Measurements from ENCODE around the gene USP36.

USP36 gene

DNA sequence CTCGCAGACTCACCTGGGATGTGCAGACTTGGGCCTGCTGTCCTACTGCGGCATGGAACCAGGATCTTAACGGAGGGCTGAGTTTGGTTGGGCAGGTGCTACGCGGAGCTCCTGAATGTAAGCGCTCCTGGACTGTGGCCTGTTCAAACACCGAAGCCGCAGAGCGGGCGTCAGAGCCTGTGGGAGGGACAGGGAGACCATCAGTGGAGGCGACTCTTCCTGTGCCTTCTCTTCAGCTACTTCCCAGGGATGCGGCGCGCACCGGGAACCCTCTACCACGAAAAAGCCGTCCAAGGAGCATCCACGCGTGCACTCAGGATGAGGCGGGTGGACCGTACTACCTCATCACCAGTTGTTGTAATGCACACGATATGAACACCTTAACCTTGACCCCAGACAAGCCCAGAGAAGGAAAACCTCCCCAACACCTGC is 2.0 kb downstream of the USP36 start:
- H3K9ac ChIP-seq (ENCODE audit: low read length) = peak overlapping the region; percentile 82; the same call in 1 of the 2 replicates

DNA sequence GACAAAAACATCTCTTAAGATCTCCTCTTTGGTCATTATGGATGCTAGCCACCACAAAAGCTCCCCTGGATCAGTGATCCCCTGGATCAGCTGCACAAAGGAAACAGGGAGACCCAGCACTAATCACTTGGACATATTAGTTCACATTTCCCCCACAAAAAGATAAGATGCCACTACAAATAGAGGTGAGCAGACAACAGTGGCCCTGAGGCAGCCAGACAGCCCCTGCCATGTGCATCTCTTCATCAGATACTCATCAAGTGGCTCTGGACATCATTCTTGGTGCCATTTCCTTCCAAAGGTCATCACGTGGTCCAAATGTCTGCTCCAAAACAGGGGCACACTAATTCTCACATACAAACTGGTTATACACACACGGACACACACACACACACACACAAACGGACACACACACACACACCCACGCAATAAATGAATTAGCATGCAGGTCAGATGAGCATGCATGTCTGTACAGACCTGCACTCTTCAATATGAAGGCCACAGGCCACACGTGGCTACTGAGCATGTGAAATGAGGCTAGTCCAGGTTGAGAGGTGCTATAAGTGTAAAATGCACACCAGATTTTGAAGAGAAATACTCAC is 4.1 kb downstream of the USP36 start:
- TF ChIP-seq, protein P1, sequence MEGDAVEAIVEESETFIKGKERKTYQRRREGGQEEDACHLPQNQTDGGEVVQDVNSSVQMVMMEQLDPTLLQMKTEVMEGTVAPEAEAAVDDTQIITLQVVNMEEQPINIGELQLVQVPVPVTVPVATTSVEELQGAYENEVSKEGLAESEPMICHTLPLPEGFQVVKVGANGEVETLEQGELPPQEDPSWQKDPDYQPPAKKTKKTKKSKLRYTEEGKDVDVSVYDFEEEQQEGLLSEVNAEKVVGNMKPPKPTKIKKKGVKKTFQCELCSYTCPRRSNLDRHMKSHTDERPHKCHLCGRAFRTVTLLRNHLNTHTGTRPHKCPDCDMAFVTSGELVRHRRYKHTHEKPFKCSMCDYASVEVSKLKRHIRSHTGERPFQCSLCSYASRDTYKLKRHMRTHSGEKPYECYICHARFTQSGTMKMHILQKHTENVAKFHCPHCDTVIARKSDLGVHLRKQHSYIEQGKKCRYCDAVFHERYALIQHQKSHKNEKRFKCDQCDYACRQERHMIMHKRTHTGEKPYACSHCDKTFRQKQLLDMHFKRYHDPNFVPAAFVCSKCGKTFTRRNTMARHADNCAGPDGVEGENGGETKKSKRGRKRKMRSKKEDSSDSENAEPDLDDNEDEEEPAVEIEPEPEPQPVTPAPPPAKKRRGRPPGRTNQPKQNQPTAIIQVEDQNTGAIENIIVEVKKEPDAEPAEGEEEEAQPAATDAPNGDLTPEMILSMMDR (IDR thresholded peaks at IDR 0.05; ENCODE audit: insufficient read depth, low read length, poor library complexity, severe bottlenecking) = no peak
- no peak for TF ChIP-seq EZH2phosphoT487 (conservative IDR thresholded peaks at IDR 0.05; ENCODE audit: low read length)
- Histone ChIP-seq H3K9me2 (replicated peaks; ENCODE audit: insufficient read depth, low read length) (no peaks in the 10 kb centered on the region), H3K36me3 (ENCODE audit: low read length) (peaks cover 25% of the 10 kb centered on the region; the same call in 1 of the 2 replicates), H3K79me2 (ENCODE audit: insufficient read depth, low read length) (peaks cover 54% of the 10 kb centered on the region), H2AFZ (ENCODE audit: low read depth, low read length, severe bottlenecking) (no peak overlapping the region), H4K20me1 (ENCODE audit: low read depth, low read length) (no peaks in the 10 kb centered on the region; the same call in 1 of the 2 replicates), H3K27me3 (ENCODE audit: low read length) (no peaks in the 10 kb centered on the region), H3K4me3 (ENCODE audit: insufficient read depth, low read length, poor library complexity, severe bottlenecking) (no peak overlapping the region), H3K9ac (ENCODE audit: low read length) (no peak overlapping the region), H3K4me2 (ENCODE audit: low read depth, low read length, poor library complexity, severe bottlenecking) (no peak overlapping the region), H3K9me3 (ENCODE audit: insufficient read depth, low read length) (no peaks in the 10 kb centered on the region), H3F3A (ENCODE audit: insufficient read depth) (no peaks in the 10 kb centered on the region), H3K27ac (ENCODE audit: low read depth, low read length) (no peak overlapping the region)

More for the DNA sequence above, 2.0 kb downstream of the USP36 start:
- H3F3A ChIP-seq (ENCODE audit: insufficient read depth) = no peaks in the 10 kb centered on the region
- H3K4me2 ChIP-seq (ENCODE audit: low read depth, low read length, poor library complexity, severe bottlenecking) = peak overlapping the region; percentile 69
- H2AFZ ChIP-seq (ENCODE audit: low read depth, low read length, severe bottlenecking) = no peak overlapping the region
- no peaks in the 10 kb centered on the region; the same call in 1 of the 2 replicates for H4K20me1 ChIP-seq (ENCODE audit: low read depth, low read length)
- H3K79me2 ChIP-seq (ENCODE audit: insufficient read depth, low read length) = peaks cover 48% of the 10 kb centered on the region
- no peaks in the 10 kb centered on the region for H3K9me3 ChIP-seq (ENCODE audit: insufficient read depth, low read length)
- TF ChIP-seq, protein P1 (IDR thresholded peaks at IDR 0.05; ENCODE audit: insufficient read depth, low read length, poor library complexity, severe bottlenecking) = no peak
- TF ChIP-seq EZH2phosphoT487 (conservative IDR thresholded peaks at IDR 0.05; ENCODE audit: low read length) = no peak
- H3K4me3 ChIP-seq (ENCODE audit: insufficient read depth, low read length, poor library complexity, severe bottlenecking) = no peak overlapping the region
- H3K27me3 ChIP-seq (ENCODE audit: low read length) = no peaks in the 10 kb centered on the region
- H3K9me2 ChIP-seq (replicated peaks; ENCODE audit: insufficient read depth, low read length) = no peaks in the 10 kb centered on the region
- no peak overlapping the region for H3K27ac ChIP-seq (ENCODE audit: low read depth, low read length)
- H3K36me3 ChIP-seq (ENCODE audit: low read length) = peaks cover 18% of the 10 kb centered on the region; the same call in 1 of the 2 replicates

DNA sequence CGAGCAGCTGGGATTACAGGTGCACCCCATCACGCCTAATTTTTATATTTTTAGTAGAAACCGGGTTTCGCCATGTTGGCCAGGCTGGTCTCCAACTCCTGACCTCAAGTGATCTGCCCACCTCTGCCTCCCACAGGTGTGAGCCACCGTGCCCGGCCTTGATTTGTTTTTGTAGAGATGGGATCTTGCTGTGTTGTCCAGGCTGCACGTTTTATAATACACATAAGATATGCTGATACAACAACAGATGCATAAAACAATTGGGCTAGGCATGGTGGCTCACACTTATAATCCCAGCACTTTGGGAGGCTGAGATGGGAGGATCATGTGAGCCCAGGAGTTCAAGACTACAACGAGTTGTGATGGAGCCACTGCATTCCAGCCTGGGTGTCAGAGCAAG is 6.0 kb downstream of the USP36 start:
- Histone ChIP-seq H3K9me2 (replicated peaks; ENCODE audit: insufficient read depth, low read length) (no peaks in the 10 kb centered on the region), H3K27ac (ENCODE audit: low read depth, low read length) (no peak overlapping the region), H3K36me3 (ENCODE audit: low read length) (peaks cover 31% of the 10 kb centered on the region; the same call in 1 of the 2 replicates), H3K27me3 (ENCODE audit: low read length) (no peaks in the 10 kb centered on the region), H3F3A (ENCODE audit: insufficient read depth) (no peaks in the 10 kb centered on the region), H3K79me2 (ENCODE audit: insufficient read depth, low read length) (peaks cover 58% of the 10 kb centered on the region), H4K20me1 (ENCODE audit: low read depth, low read length) (no peaks in the 10 kb centered on the region; the same call in 1 of the 2 replicates), H3K9me3 (ENCODE audit: insufficient read depth, low read length) (no peaks in the 10 kb centered on the region), H3K4me2 (ENCODE audit: low read depth, low read length, poor library complexity, severe bottlenecking) (no peak overlapping the region), H3K4me3 (ENCODE audit: insufficient read depth, low read length, poor library complexity, severe bottlenecking) (no peak overlapping the region), H3K9ac (ENCODE audit: low read length) (no peak overlapping the region), H2AFZ (ENCODE audit: low read depth, low read length, severe bottlenecking) (no peak overlapping the region)
- TF ChIP-seq, protein P1 (IDR thresholded peaks at IDR 0.05; ENCODE audit: insufficient read depth, low read length, poor library complexity, severe bottlenecking) = no peak
- TF ChIP-seq EZH2phosphoT487 (conservative IDR thresholded peaks at IDR 0.05; ENCODE audit: low read length) = no peak

Data from SU-DHL-6 (cell line).